Kidney tubule cell (primary cell): ENCODE results near the gene SLC6A4.
A peak's percentile ranks its signal among the peaks of the same experiment; 100 is the strongest.
"Not testable (repeated sequence)": the region's sequence is repeated elsewhere in the genome, so short reads cannot be mapped to it uniquely, and the experiment has no call there.

Experiments used
- DNase-seq: peaks from one replicate; pipeline ENCODE4 v3.0.0-alpha.2; 2018; ENCODE audit warnings: low spot score

The SLC6A4 gene

DNA sequence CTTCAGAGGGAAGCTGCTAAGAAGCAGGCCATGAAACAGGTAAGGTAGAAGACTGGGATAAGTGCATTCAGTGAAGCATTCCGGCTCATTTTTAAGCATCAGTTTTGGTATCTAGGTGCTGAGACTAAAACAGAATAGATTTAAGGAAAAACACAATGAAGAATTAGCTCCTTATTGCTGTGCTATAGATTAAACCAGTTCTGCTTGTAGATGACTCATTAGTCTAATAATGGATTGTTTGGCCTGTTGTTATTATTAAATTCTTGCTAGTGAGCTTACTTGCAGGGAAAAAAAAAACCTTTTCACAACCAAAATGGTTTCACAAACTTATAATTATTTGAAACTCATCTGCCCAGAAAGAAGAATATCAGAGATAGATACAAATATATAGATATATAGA lies 62.9 kb downstream of the SLC6A4 start:
- DNase-seq: no peak

DNA sequence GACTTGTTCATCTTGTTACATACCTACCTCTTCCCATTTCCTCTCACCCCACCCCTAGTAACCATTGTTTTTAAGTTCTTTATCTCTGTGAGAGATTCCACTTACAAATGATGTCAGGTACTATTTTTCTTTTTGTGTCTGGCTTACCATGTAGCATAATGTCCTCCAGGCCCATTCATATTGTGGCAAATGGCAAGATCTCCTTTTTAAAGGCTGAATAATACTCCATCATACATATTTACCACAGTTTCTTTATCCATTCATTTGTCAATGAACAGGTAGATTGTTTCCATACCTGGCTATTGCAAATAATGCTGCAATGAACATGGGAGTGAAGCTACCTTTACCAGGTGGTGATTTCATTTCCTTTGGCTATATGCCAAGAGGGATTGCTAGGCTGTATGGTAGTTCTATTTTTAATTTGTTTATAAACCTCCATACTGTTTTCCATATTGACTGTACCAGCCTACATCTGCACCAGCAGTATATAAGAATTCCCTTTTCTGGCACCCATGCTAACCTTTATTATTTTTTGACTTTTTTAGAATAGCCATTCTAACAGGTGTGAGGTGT lies 65.0 kb downstream of the SLC6A4 start:
- peak; percentile 38 for DNase-seq

DNA sequence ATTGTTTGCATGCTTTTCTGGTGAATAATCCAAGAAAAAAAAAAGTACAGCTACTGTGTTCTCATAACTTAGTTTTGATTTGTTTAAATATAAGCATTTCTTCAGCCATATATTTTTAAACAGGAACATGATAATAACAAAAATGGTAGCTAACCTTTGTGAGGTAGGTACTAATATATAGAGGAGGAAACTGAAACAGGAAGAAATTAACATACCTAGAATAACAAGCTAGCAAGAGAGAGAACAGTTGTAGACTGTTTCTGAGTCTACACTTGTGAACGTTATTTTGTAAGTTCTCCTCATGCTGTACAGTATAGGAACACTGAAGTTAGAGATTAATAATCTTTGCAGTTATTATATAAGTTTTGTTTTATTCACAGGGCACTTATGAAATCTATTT lies 69.5 kb downstream of the SLC6A4 start:
- no peak for DNase-seq

- DNase-seq: no peak
Measured at GRCh38 chr17:30165147-30165546, 70.3 kb downstream of the SLC6A4 start.

DNA sequence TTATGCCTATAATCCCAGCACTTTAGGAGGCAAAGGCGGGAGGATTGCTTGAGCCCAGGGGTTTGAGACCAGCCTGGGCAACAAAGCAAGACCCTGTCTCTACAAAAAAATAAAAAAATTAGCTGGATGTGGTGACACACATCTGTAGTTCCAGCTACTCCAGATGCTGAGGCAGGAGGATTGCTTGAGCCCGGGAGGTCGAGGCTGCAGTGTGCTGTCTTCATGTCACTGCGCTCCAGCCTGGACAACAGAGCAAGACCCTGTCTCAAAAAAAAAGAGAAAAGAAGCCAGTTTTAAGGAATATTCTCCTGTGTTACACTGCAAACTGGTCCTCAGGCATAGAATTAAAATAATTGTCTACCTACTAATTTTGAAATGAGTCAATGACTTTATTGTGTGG lies 71.0 kb downstream of the SLC6A4 start:
- DNase-seq: no peak

DNA sequence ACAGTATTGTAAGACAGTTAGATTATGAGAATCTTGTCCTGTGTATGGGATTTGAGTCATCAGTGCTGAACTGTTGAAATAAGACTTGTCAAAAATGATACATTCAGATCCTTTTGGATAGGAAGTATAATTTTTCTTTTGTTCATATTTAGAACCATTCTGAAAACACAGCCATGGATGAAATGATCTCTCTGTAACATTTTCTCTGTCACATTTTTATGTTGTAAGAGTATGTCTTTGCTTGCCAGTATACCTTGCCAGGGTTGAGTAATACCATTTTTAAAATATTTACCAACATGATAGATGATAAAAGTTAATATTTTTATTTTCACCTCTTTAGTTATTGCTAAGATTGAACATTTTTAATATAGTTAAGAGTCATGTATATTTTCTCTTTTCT lies 73.9 kb downstream of the SLC6A4 start:
- DNase-seq: no peak

DNA sequence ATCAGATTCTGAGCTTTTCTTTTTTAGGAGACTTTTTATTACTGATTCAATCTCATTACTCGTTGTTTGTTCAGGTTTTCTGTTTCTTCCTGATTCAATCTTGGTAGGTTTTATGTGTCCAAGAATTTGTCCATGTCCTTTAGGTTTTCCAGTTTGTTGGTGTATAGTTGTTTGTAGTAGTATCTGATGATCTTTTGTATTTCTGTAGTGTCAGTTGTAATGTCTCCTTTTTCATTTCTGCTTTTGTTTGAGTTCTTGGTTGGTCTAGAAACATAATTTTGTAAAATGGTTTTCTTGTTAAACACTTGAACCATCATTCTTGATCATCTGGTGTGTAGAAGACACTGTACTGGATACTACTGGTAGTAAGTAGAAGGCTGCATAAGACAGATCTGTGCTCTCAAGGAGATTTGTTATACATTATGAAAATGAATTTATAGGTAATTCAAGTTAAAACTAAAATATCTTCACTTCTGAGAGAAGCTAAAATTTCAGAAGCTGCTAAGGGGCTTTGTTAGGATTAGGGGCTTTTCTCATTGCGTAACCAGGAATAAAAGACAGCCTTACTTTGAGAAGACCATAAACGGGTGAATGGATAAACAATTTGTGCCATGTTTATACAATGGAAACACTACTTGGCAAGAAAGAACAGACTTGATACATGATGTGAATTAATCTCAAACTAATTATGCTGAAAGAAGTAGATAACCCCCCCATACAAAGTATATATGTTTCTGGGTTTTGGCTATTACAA lies 74.9 kb downstream of the SLC6A4 start:
- no peak for DNase-seq

DNA sequence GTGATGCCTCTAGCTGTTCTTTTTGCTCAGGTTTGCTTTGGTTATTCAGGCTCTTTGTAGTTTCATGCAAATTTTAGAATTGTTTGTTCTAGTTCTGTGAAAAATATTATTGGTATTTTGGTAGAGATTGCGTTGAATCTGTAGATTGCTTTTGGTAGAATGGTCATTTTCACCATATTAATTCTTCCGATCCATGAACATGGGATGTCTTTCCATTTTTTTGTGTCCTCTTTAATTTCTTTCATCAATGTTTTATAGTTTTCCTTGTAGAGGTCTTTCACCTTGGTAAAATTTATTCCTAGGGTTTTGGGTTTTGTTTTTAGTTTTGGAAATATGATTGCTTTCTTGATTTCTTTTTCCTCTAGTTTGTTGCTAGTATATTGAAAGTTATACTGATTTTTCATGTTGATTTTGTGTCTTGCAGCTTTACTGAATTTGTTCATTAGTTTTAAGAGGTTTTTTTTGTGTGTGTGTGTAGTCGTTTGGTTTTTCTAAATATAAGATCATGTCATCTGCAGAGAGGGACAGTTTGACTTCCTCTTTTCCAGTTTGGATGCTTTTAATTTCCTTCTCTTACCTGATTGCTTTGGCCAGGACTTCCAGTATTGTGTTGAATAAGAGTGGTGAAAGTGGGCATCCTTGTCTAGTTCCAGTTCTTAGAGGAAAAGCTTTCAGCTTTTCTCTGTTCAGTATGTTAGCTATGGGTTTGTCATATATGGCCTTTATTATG lies 76.4 kb downstream of the SLC6A4 start:
- DNase-seq: no peak

DNA sequence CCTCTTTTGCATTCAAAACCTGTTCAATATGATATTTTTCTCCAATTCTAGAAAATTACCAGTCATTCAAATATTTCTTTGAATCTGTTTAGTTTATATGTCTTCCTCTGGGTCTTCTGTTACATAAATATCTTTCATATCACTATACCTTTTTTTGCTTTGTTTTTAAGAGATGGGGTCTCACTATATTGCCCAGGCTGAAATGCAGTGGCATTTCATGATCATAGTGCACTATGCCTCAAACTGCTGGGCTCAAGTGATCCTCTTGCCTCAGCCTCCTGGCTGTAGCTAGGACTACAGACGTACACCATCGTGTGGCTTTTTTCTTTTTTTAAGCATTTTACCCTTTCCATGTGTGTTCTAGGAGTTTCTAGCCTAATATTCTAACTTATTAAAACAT lies 80.1 kb downstream of the SLC6A4 start:
- DNase-seq: no peak

GRCh38 chr17:30153463-30153862 lies 82.0 kb downstream of the SLC6A4 start:
- DNase-seq: no peak

GRCh38 chr17:30151471-30151870 lies 84.0 kb downstream of the SLC6A4 start:
- no peak for DNase-seq

GRCh38 chr17:30148376-30148775 lies 87.1 kb downstream of the SLC6A4 start:
- DNase-seq: no peak

DNA sequence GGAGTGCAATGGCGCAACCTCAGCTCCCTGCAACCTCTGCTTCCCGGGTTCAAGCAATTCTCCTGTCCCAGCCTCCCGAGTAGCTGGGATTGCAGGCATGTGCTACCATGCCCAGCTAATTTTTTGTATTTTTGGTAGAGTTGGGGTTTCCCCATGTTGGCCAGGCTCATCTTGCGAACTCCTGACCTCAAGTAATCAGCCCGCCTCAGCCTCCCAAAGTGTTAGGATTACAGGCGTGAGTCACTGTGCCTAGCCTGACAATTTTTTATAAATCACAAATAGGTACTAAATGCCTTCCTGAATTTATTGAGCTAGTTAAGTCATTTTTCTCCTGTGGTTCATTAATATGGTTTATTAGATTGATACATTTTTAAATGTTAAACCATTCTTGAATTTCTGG lies 87.6 kb downstream of the SLC6A4 start:
- DNase-seq: not testable (repeated sequence)
